Stomach (tissue), 4 donors: Measurements from ENCODE around the gene RINT1.

Experiments
- EP300 ChIP-seq: sonication (generic); formaldehyde crosslinking; IDR thresholded peaks from one replicate; pipeline ENCODE4 v1.6.1; 2017; ENCODE audit warnings: antibody characterized with exemption
- POLR2A ChIP-seq, 4 donors: fragments of 450-650 bp; IDR thresholded peaks; one replicate each; pipeline ENCODE4 v1.6.1; 2016; ENCODE audit warnings: antibody characterized with exemption in 4 of 4, control low read depth in 2 of 4, mild to moderate bottlenecking in 1 of 4, moderate library complexity in 1 of 4
- TF ChIP-seq, protein P1 (sequence below), 7 experiments: fragments of 450-650 bp in 4 of 7; fragments of 200-600 bp in 3 of 7; sonication (generic) in 3 of 7; IDR thresholded peaks; one replicate each; pipeline ENCODE4 v1.5.1; 2016 to 2019; ENCODE audit warnings: antibody characterized with exemption in 7 of 7, control low read depth in 2 of 7, mild to moderate bottlenecking in 1 of 7

DNA sequence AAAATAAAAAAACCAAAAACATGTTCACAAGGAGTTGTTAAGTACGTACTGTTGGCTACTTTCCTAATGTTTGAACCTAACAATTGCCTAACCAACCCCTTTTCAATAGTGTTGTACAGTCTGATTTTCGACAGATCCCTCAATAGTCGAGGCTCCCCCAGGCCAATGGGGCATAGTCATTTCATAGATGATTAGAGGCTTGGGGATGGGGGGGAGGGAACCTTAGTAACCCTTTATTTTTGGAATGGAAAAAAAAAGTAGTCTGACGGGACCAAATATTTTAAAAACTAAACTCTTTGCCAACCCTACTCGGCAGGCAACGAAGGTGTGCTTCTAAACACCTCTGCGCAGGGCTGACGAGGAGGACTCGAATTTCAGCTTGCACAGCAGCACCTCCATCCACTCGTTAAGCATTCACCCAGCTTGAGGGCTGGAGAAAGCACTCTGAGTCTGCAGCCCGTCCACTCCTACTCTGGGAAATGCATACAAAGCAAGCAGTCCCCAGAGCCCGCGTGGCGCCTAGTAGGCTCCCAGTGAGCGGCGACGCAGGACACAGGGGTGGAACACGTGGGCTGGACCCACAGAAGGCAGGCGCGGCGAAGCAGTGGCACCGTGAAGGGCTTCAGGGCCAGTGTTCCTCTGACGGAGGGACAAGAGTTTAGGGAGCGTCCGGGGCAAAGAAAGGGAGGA lies 10.8 kb upstream of the RINT1 start:
- TF ChIP-seq, protein P1, sequence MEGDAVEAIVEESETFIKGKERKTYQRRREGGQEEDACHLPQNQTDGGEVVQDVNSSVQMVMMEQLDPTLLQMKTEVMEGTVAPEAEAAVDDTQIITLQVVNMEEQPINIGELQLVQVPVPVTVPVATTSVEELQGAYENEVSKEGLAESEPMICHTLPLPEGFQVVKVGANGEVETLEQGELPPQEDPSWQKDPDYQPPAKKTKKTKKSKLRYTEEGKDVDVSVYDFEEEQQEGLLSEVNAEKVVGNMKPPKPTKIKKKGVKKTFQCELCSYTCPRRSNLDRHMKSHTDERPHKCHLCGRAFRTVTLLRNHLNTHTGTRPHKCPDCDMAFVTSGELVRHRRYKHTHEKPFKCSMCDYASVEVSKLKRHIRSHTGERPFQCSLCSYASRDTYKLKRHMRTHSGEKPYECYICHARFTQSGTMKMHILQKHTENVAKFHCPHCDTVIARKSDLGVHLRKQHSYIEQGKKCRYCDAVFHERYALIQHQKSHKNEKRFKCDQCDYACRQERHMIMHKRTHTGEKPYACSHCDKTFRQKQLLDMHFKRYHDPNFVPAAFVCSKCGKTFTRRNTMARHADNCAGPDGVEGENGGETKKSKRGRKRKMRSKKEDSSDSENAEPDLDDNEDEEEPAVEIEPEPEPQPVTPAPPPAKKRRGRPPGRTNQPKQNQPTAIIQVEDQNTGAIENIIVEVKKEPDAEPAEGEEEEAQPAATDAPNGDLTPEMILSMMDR (IDR thresholded peaks at IDR 0.05) = no peak
- no peak for TF ChIP-seq EP300
- no peak for TF ChIP-seq POLR2A (IDR thresholded peaks at IDR 0.05)
